Measurements from ENCODE around the gene SLC29A4. TPM values are rescaled to one million over a fixed set of nuclear protein-coding genes. Genes with fewer than 3 reads are reported as not detected.
A peak's percentile ranks its signal among the peaks of the same experiment; 100 is the strongest.
"Not testable (repeated sequence)": the region's sequence is repeated elsewhere in the genome, so short reads cannot be mapped to it uniquely, and the experiment has no call there.

The SLC29A4 gene, protein sequence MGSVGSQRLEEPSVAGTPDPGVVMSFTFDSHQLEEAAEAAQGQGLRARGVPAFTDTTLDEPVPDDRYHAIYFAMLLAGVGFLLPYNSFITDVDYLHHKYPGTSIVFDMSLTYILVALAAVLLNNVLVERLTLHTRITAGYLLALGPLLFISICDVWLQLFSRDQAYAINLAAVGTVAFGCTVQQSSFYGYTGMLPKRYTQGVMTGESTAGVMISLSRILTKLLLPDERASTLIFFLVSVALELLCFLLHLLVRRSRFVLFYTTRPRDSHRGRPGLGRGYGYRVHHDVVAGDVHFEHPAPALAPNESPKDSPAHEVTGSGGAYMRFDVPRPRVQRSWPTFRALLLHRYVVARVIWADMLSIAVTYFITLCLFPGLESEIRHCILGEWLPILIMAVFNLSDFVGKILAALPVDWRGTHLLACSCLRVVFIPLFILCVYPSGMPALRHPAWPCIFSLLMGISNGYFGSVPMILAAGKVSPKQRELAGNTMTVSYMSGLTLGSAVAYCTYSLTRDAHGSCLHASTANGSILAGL
- total RNA-seq (2014; rRNA removed; shearing (Covaris generic)): 3.1 and 6.9 TPM in 2 replicates

DNA sequence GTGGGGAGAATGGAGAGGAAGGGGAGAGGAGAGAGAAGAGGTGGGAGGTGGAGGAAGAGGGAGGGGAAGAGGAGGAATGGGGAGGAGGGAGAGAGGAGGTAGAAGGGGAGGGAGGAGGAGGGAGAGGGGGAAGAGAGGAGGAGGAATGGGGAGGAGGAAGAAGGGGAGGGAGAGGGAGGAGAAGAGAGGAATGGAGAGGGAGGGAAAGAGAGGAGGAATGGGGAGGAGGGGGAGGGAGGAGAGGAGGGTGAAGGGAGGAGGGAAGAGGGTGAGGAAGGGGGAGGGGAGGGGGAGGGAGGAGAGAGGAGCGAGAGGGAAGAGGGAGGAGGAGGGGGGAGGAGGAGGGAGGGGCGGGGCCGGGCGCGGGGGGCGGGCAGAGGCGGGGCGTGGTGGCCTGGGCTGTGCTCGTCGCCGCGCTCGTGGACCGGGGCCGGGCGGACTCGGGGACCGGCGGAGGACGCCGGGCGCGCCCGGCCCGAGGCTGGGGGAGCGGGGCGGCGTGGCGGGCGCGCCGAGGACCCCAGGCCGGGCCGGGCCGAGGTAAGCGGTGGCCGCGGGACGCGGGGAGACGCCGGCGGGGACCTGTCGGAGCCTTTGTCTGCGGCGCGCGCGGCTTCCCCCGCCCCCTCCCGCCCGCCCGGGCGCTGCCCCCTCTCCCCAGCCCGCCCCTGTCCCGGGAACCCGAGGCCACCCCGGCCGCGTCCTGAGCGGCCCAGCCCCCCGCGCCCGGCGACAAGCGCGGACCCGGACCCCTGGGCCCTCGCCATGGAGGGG, at the start of gene SLC29A4:
Gene SLC29A4 (plus strand): TSS at position 401 of the 774 bp plus-strand sequence. CDS start 4,874 bp downstream, outside the sequence.
- no peak for DNase-seq (ENCODE audit: low read depth)

DNA sequence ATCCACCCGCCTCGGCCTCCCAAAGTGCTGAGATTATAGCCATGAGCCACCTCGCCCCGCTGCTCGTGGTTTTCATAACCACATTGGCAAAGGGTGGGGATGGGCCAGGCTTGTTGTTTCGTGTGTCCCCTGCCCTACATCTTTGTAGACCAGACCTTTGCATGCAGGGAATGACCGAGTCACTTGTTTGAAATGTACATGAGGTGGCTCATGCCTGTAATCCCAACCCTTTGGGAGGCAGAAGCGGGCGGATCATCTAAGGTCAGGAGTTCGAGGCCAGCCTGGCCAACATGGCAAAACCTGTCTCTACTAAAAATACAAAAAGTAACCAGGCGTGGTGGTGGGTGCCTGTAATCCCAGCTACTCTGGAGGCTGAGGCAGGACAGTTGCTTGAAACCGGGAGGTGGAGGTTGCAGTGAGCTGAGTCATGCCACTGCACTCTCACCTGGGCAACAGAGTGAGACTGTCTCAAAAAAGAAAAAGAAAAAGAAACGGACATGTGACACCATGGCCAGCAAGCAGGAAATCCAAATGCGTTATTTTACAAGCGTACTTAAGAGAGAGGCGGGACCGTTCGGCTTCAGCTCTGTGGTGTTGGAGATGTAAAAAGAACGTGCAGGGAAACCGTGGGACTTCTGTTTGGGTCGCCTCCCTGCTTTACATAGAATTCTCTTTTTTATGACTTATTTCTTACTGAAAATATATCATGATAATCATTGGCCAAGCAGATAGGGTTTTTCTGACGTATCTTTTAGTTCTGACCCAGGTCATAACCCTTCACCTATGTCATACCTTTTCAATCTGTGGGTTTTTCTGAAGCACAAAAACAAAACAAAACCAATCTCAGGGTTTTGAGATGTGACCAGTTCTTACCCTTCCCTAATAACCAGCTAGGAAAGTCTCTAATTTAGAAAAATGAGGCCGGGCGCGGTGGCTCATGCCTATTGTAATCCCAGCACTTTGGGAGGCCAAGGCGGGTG, 47.6 kb upstream of the SLC29A4 start:
- peak; percentile 63 for DNase-seq (ENCODE audit: low read depth)

DNA sequence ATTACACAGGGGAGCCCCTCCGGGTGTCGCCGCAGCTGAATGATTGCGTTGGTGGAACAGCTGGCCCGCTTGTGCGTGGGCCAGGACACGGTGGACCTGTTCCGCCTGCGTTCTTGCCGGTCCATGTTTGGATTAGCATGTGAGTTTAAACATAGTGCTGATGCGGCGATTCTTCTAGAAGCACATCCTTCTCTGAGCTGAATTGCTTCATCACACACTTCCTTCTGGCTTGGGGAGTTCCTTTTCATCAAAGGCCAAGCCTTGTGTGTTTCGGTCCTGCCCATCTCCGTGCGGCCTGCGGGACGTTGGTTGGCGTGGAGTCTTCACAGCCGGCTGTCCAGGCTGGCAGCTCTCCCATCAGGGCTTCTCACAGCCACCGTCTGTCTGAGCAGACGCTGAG, 45.5 kb upstream of the SLC29A4 start:
- DNase-seq (ENCODE audit: low read depth): peak; percentile 15

DNA sequence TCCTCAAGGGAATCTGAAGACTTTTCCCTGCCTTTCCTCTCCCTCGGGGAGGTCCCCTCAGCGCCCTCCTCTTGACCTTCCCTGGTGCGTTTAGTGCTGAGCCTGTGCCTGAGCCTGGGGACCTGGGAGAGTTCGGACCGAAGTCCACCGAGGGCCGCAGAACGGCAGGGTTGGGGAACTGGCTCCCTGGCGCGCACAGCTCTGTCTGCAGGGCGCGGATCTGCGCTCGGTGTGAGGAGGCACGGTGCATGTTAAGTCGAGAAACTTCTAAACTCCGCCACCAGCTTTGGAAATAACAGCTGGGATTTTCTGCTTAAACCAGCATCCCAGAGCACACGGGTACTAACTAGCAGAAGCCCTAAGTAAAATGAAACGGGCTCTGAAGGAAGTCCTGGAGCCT, 44.2 kb upstream of the SLC29A4 start:
- no peak for DNase-seq (ENCODE audit: low read depth)

DNA sequence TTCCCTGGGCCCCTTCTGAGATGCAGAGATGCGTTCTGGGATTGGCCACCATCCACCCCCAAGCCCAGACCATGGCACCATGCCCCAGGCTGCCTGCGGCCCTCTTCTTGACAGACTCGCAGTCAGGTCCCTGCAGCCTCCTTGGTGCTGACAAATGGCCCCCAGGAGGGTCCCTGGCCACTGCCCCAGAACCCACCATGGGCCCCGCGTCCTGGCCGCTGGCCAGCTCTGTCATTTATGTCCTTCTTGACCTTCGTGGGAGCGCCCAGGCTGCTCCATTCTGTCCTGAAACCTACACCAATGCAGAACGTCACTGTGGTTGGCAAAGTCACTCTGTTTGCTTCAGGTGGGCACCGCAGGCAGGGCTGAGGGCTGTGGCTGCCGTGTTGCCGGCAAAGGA, 39.5 kb upstream of the SLC29A4 start:
- DNase-seq (ENCODE audit: low read depth): no peak

DNA sequence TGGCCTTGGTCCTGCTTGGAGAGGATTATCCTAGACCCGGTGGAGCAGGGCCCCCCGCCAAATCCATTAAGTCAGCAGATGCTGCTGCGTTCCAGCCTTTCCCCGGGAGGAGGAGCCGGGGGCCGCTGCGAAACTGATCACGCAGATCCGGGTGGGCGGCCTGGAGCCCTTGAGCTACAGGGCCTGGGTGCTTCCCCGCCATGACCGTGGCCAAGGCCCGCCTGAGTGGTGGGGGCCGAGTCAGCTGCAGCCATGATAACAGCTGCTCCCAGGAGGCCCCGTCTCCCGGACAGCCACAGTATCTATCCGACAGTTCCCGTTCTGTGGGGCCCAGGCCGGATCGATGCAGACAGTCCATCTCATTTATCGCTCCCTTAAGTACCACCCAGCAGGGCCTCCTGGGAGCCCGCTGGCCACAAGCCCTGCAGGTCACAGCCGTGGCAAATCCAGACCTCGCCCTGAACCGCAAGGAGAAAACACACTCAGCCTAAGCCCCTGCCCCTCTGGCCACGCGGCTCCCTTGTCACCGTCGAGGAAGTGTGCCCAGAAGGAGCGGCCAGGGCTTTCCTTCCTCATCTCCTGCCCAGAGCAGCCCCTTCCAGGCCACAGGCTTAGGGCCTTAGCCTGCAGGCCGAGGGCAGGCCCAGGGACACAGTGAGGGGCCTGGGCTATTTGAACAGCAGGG, 34.4 kb upstream of the SLC29A4 start:
- DNase-seq (ENCODE audit: low read depth): no peak

DNA sequence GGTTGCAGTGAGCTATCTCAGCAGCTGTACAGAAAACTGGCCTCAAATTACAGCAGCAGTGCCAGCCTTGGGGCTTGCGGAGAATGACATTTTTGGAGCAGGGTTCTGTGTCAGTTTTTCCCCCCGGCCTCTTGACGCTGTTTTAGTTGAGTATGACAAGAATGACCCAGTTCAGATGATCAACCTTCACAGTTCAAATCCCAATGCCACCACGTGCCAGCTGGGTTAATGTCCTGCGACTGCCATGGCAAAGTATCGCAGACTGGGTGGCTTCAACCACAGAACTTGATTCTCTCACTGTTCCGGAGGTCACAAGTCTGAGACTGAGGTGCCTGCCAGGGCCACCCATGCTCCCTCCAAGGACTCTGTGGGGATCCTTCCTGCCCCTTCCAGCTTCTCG, 32.0 kb upstream of the SLC29A4 start:
- not testable (repeated sequence) for DNase-seq (ENCODE audit: low read depth)

DNA sequence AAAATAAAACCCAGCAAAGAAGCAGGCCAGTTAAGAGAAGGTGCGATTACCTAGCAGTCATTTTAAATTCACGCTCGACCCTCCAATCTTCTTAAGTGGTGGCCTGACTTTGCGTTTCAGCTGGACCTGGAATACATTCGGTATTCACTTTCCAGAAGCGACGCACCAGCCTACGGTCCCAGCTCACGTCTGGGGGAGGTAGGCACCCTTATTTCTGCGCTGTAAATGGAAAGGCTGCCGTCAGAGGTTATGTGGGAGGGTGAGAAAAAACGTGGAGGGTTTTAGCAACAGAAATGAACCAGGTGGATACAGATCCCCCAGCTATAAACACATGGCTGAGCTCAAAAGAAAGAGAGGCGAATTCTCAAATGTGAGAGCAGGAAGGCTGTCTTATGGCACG, 29.2 kb upstream of the SLC29A4 start:
- not testable (repeated sequence) for DNase-seq (ENCODE audit: low read depth)

DNA sequence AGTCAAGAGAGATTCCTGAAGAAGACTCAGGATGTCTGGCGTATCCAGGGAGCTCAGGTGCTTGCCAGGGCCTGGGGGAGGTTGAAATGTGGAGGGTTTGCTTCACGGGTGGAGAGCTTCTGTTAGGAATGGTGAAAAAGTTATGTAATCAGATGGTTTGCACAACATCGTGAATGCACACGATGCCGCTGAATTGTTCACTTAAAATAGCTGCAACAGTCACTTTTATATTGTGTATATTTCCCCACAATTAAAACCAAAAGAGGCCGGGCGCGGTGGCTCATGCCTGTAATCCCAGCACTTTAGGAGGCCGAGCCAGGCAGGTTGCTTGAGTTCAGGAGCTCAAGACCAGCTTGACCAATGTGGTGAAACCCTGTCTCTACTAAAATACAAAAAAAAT, 28.4 kb upstream of the SLC29A4 start:
- not testable (repeated sequence) for DNase-seq (ENCODE audit: low read depth)

DNA sequence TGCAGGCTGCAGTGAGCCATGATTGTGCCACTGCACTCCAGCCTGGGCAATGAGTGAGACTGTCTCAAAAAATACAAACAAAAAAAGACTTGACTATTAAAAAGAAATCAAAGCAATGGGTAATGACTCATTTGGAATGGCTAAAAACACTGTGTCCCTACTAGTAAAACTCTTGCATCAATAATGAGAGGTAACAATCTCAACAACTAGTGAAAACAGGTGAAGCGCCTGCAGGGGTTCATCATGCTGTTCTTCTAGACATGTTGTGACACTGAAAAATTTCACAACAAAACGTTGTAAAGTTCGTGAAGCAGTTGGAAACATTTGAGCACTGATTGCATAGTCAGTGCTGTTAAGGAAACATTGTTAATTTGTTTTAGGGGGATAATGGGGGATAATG, 26.9 kb upstream of the SLC29A4 start:
- DNase-seq (ENCODE audit: low read depth): no peak

DNA sequence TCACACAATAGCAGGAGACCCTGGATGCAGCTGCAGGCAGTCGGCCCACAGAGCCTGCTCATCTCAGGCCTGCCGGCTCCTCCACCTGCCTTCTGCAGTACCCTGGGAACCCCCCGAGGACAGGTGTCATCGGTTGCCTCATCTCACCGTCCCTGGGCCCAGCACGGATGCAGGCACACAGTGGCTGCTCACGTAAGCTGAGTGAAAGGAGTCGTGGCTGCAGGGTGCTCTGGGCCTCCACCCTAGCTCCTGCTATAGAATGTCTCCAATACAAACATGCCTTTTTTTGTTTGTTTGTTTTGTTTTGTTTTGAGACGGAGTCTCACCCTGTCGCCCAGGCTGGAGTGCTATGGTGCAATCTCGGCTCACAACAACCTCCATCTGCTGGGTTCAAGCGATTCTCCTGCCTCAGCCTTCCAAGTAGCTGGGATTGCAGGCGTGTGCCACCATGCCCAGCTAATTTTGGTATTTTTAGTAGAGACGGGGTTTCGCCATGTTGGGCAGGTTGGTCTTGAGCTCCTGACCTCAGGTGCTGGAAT, 22.1 kb upstream of the SLC29A4 start:
- not testable (repeated sequence) for DNase-seq (ENCODE audit: low read depth)

DNA sequence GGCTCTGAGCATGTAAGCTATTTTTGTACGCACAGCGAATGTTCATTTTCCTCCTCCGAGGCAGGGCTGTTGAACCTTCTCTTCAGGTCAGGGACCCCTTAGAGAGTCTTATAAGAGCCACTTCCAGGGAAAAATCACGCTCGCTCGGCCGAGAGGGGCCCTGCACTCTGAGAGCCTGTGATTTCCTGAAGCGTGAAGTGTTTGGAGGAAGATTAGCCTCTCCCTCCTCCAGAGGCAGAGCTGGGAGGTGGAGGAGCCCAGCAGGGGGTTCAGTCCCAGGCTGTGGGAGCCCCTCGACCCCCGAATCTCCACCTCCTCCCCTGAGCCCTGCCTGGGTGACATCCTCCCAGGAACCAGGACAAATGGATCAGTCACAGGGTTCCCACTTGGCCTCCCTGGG, 19.7 kb upstream of the SLC29A4 start:
- DNase-seq (ENCODE audit: low read depth): not testable (repeated sequence)

DNA sequence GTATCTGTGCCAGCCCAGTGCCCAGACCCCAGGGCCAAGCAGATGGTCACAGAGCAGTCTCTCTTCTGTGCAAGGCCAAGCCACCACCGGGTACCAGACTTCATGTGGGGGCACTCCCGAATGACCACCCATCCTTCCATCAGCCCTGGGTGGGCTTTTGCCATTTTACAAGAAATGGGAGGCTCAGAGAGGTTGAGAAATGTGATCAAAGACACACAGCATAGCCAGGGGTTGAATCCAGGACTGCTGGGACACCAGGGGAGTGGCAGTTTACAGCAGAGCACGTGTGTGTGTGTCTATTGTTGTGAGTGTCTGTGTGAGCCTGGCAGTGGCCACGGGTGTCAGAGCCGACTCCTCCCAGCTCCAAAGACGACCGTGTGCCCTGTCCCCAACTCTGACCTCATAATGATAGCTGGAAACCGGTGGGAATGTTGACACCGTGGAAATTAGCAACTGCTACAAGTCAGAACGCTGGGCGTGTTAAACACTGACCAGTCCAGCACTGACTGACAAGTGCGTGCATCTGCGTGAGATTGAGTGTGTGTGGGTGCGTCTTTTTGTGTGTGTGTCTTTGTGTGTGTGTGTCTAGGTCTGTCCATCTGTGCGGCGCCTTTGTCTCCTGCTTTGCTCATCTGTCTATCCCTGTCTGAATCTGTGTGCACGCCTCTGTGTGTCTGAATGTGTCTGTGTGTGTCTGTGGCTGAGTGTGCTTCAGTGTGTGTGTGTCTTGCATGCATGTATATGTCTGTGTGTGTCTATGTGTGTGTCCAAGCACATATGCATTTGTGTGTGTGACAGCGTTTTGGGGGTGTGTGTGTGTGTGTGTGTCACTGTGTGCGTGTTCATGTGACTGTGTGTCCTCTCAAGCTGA, 17.2 kb upstream of the SLC29A4 start:
- DNase-seq (ENCODE audit: low read depth): no peak

DNA sequence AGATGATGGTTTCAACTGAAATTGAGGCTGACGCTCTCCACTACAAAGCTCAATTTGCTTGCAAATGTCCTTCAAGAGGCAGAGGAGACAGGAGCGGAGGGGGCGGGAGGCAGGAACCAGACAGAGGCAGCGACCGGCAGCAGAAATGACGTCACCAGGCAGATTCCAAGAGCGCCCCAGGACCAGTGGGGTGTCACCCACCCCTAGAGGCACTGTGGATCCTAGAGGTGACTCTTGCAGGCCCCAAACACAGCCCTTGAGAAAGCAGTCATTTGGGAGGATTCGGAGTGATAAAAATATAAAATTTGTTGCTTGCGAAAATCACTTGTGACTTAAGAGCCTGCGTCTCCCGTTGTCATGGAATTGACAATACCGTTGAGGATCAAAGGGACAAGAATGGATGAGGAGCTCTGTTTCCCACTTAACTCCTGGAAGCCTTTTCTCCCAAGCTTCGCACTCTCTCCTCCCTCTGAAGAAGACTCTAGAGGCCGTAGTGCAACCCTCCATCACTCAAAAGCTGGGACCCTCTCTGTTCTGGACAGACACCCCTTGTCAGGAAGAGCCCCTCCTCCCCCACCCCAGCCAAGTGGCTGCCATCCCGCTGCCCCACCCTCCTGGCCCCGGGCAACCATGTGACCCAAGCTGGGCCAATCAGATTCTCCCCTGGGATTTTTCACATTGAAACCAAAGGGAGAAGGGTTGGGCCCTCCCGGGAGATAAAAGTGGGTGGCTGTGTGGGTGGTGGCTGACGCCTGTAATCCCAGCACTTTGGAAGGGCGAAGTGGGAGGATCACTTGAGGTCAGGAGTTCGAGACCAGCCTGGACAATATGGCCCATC, 16.3 kb upstream of the SLC29A4 start:
- no peak for DNase-seq (ENCODE audit: low read depth)

DNA sequence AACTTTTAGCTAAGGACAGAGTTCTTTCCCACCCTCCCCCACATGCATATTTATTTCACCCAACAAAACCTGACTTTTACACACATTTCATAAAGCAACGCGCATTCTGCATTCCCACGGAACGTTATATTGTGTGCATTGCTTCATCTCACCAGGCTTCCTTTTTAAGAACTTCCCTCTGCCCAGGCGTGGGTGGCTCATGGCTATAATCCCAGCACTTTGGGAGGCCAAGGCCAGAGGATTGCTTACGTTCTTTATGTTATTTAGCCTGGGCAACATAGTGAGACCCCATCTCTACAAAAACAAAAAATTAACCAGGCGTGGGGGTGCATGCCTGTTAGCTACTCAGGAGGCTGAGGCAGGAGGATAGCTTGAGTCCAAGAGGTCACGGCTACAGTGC, 14.9 kb upstream of the SLC29A4 start:
- DNase-seq (ENCODE audit: low read depth): not testable (repeated sequence)

DNA sequence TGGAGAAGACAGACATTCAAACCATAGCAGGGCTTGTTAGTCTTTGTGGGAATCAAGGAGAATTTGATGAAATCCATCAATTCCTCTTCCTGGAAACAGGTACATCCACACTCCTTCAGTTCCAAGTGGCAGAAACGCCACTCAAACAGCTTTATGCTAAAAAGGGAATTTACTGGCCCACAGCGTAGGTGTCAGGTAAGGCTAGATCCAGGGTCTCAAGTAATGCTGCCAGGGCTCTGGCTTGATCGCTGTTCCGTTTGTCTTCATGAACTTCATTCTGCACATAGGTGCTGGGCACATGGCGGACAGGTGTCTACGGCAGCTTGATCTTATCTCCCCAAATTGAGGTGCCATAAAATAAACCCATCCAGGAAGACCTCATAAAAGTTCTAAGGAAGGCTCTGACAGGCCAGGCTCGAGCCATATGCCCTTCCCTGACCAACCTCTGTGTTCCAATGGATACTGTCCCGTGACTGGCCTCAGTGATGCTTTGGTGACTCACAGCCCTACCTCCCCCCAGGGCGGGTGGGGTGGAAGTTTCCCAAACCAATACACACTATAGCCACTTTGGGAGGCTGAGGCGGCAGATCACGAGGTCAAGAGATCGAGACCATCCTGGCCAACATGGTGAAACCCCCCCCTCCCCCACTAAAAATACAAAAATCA, 12.6 kb upstream of the SLC29A4 start:
- DNase-seq (ENCODE audit: low read depth): peak; percentile 52

DNA sequence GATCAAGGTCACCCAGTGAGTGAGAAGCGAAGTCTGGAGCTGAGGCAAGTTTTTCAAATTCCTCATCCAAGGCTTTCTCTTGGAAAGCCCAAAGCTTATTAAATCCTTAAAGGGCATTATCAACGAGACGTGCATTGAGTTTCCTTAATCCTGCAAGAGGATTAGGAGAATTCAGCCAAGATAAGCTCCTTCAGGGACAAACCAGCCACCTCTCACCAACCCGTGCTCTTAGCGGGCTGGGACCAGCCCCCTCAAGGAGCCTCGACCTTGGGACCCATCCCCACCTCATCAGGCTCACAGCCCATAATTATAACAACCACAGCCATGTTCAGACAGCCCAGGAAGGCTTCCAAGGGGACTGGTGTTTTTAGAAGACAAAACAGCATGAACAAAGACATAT, 12.0 kb upstream of the SLC29A4 start:
- no peak for DNase-seq (ENCODE audit: low read depth)

DNA sequence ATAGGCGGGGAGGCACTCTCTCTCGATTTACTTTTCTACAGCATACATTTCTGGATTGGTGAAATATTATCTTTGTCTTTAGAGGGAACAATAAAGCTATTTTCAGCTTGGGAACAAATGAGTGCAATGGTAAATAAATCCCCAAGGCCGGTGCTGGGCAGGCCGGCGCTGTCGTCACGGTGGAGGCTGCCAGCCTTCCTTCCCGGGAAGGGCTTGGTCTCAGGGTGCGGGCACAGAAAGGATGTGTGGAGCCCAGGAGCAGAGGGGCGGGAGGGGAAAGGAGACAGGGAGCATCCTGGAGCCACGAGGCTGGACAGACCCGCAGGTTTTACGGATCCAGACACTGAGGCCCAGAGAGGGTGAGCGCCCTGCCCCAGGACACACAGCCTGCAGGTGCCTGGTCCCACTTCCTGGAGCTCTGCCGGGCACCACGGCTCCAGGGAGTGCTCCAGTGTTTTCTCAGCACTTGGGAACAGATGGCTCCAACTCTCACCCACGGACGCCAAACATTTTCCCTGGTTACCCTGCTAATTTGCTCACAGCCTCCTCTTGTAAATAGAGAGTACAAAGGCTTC, 8.8 kb upstream of the SLC29A4 start:
- DNase-seq (ENCODE audit: low read depth): not testable (repeated sequence)
